Mammary epithelial cell (primary cell): Measurements from ENCODE around the gene DNAH3.

Source experiments
- CTCF ChIP-seq, 2 donors: IDR thresholded peaks in 1 of 2; conservative IDR thresholded peaks in 1 of 2; 2 replicates each; pipeline ENCODE4 v1.5.1; 2011 to 2012; ENCODE audit warnings: inconsistent platforms in 2 of 2, low read length in 2 of 2, mild to moderate bottlenecking in 2 of 2, control low read depth in 1 of 2, low read depth in 1 of 2; ENCODE audit not compliant: insufficient read depth in 1 of 2; ENCODE audit errors: extremely low read depth in 1 of 2
- EZH2 ChIP-seq: IDR thresholded peaks from 2 replicates; pipeline ENCODE4 v1.6.1; 2012; ENCODE audit warnings: low read length, inconsistent platforms, borderline replicate concordance

DNA sequence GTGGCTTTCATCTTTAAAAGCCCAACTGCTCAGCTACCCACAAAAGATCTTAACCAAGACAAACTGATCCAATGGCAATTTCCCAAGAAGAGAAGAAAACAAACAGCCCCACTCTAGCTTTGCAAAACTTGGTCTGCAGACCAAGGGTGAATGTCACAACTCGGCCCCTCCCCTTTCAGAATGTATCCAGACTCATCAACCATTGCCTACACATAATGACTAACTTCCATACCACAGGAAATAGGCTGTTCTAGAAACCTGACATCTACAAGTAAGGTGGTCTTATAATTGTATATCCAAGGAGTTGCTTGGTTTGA lies 266.4 kb downstream of the DNAH3 start:
- TF ChIP-seq CTCF (conservative IDR thresholded peaks at IDR 0.05 in 1 of 2, IDR thresholded peaks at IDR 0.05 in 1 of 2; ENCODE audit: extremely low read depth in 1 of 2, insufficient read depth in 1 of 2, low read depth in 1 of 2, low read length in 2 of 2) (no peak), EZH2 (no peak)
